OCI-LY3 (cell line): ENCODE data around the gene PMVK.

Experiments
- H2AFZ ChIP-seq: fragments of 200-600, 300-600 bp; shearing (Covaris generic); 2 replicates; pipeline ENCODE4 v1.6.0; 2014; ENCODE audit warnings: antibody characterized with exemption, low read depth, low read length
- H3K27ac ChIP-seq: fragments of 200-600, 300-600 bp; sonication (generic); 2 replicates; pipeline ENCODE4 v1.5.1; 2014; ENCODE audit warnings: mild to moderate bottlenecking, low read length, moderate library complexity, mixed read lengths
- H3K27me3 ChIP-seq: fragments of 200-600, 300-600 bp; sonication (generic); 2 replicates; pipeline ENCODE4 v1.6.1; 2014; ENCODE audit warnings: low read depth, low read length, mixed read lengths
- H3K36me3 ChIP-seq: fragments of 200-600, 300-600 bp; sonication (generic); replicated peaks from 2 replicates; pipeline ENCODE3; 2014; ENCODE audit warnings: low read depth, low read length, mixed read lengths
- H3K4me1 ChIP-seq: fragments of 300-600, 200-600 bp; sonication (generic); 2 replicates; pipeline ENCODE4 v1.6.1; 2014; ENCODE audit warnings: low read length, mixed read lengths
- H3K4me2 ChIP-seq: fragments of 200-600, 300-600 bp; sonication (generic); 2 replicates; pipeline ENCODE4 v1.6.1; 2014; ENCODE audit warnings: low read length, mixed read lengths
- H3K4me3 ChIP-seq: fragments of 300-600, 200-600 bp; sonication (generic); 2 replicates; pipeline ENCODE4 v1.5.1; 2014; ENCODE audit warnings: antibody characterized with exemption, mild to moderate bottlenecking, low read length, moderate library complexity
- H3K79me2 ChIP-seq: fragments of 300-600, 200-600 bp; shearing (Covaris generic); 2 replicates; pipeline ENCODE4 v1.6.1; 2014; ENCODE audit warnings: mild to moderate bottlenecking, low read length, mixed read lengths
- H3K9ac ChIP-seq: fragments of 300-600, 200-600 bp; shearing (Covaris generic); 2 replicates; pipeline ENCODE4 v1.6.0; 2014; ENCODE audit warnings: mild to moderate bottlenecking, low read length, moderate library complexity
- H3K9me3 ChIP-seq: fragments of 200-600, 300-600 bp; shearing (Covaris generic); 2 replicates; pipeline ENCODE4 v1.6.1; 2014; ENCODE audit warnings: low read length, mixed read lengths; ENCODE audit not compliant: insufficient read depth
- H4K20me1 ChIP-seq: fragments of 200-600, 300-600 bp; sonication (generic); 2 replicates; pipeline ENCODE4 v1.6.1; 2016; ENCODE audit warnings: low read length, mixed read lengths; ENCODE audit not compliant: insufficient read depth
- EZH2phosphoT487 ChIP-seq: fragments of 200-600 bp; shearing (Covaris generic); IDR thresholded peaks from 2 replicates; pipeline ENCODE4 v1.6.1; 2018; ENCODE audit warnings: antibody characterized with exemption, mixed run types, low read depth
- TF ChIP-seq, protein P1 (sequence below): fragments of 200-600, 300-600 bp; sonication (generic); IDR thresholded peaks from 2 replicates; pipeline ENCODE4 v1.5.1; 2014; ENCODE audit warnings: antibody characterized with exemption, low read length, low read depth

Gene PMVK

DNA sequence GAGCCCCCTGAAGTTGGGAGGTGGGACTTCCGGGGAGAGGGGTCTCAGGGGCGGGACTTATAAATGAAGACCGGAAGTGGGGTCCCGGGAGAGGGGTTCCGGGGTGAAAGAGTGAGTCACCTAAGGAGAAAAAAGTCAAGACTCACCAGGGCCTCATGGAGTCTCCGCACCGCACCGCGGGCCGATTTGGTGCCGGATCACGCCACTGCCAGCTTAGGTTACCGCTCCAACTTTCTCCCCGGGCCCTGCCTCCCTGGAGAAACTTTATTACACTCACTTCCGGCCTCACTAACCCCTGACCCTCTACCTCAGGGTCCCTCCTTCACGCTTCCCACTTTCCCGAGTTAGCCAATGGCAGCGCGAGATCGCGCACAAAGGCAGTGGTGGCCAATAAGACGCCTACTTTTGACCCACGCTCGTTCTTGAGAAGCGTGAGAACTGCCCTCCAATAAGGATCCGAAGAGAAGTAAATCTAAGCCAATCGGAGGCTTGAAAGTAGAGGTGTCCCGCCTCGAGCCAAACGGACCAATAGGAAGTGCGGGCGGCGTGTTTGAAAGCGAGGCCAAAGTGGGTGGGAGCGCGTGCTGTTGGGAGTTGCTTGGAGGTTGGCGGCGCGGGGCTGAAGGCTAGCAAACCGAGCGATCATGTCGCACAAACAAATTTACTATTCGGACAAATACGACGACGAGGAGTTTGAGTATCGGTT, 37.7 kb upstream of the PMVK start, which contains the start of gene CKS1B:
Gene CKS1B, plus strand, starts transcription at position 580 of the 706 bp plus-strand sequence. Its CDS starts 65 bp downstream, at position 645.
- Histone ChIP-seq H3K9me3 (no peaks in the 10 kb centered on the region), H3K36me3 (peaks cover 14% of the 10 kb centered on the region), H3K27ac (peak within 1 kb of the TSS; percentile 91), H3K4me2 (peak within 1 kb of the TSS; percentile 81), H3K4me3 (peak within 1 kb of the TSS; percentile 88), H3K79me2 (peaks cover 58% of the 10 kb centered on the region), H3K4me1 (peaks cover 34% of the 10 kb centered on the region), H3K27me3 (no peaks in the 10 kb centered on the region), H3K9ac (peak within 1 kb of the TSS; percentile 97), H2AFZ (peak within 1 kb of the TSS; percentile 63; the same call in 1 of the 2 replicates), H4K20me1 (peaks cover 13% of the 10 kb centered on the region)
- TF ChIP-seq EZH2phosphoT487: no peak
- TF ChIP-seq, protein P1, sequence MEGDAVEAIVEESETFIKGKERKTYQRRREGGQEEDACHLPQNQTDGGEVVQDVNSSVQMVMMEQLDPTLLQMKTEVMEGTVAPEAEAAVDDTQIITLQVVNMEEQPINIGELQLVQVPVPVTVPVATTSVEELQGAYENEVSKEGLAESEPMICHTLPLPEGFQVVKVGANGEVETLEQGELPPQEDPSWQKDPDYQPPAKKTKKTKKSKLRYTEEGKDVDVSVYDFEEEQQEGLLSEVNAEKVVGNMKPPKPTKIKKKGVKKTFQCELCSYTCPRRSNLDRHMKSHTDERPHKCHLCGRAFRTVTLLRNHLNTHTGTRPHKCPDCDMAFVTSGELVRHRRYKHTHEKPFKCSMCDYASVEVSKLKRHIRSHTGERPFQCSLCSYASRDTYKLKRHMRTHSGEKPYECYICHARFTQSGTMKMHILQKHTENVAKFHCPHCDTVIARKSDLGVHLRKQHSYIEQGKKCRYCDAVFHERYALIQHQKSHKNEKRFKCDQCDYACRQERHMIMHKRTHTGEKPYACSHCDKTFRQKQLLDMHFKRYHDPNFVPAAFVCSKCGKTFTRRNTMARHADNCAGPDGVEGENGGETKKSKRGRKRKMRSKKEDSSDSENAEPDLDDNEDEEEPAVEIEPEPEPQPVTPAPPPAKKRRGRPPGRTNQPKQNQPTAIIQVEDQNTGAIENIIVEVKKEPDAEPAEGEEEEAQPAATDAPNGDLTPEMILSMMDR: no peak

DNA sequence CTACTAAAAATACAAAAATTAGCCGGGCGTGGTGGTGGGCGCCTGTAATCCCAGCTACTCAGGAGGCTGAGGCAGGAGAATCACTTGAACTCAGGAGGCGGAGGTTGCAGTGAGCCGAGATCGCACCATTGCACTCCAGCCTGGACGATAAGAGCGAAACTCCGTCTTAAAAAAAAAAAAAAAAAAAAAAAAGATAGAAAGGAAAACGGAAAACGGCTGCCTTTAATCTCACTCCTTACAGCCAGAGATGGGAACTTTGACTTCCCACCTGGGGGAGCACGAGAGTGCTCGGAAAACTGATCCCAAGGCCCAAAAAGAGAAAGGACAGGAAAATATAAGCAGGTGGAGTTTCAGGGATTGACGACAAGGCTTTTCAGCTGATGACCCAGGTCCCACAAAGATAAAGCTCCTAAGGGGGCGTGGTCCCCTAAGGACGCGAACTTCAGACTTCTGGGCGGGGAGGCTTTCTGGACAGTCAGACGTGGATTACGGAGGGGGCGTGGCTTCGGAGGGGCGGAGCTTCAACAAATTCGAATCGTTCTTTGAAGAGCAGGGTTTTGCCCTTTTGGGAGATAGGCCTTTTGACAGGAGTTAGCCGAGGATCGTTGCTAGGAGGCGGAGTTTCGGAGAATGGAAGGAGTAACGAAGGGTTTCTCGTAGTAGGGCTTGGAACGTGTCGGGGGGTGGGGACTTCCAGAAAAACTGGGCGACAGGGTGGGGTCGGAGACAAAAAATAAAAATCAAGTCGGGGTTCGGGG, 37.0 kb upstream of the PMVK start:
- H3K9me3 ChIP-seq: no peaks in the 10 kb centered on the region
- peak overlapping the region; percentile 91 for H3K27ac ChIP-seq
- H2AFZ ChIP-seq: peak overlapping the region; percentile 63; the same call in 1 of the 2 replicates
- peaks cover 12% of the 10 kb centered on the region for H3K36me3 ChIP-seq
- H3K4me2 ChIP-seq: peak overlapping the region; percentile 81
- H3K4me1 ChIP-seq: peaks cover 34% of the 10 kb centered on the region
- no peaks in the 10 kb centered on the region for H3K27me3 ChIP-seq
- H3K79me2 ChIP-seq: peaks cover 54% of the 10 kb centered on the region
- TF ChIP-seq, protein P1: peak; percentile 42
- no peak for TF ChIP-seq EZH2phosphoT487
- H3K4me3 ChIP-seq: peak overlapping the region; percentile 88
- H4K20me1 ChIP-seq: peaks cover 13% of the 10 kb centered on the region
- H3K9ac ChIP-seq: peak overlapping the region; percentile 97

DNA sequence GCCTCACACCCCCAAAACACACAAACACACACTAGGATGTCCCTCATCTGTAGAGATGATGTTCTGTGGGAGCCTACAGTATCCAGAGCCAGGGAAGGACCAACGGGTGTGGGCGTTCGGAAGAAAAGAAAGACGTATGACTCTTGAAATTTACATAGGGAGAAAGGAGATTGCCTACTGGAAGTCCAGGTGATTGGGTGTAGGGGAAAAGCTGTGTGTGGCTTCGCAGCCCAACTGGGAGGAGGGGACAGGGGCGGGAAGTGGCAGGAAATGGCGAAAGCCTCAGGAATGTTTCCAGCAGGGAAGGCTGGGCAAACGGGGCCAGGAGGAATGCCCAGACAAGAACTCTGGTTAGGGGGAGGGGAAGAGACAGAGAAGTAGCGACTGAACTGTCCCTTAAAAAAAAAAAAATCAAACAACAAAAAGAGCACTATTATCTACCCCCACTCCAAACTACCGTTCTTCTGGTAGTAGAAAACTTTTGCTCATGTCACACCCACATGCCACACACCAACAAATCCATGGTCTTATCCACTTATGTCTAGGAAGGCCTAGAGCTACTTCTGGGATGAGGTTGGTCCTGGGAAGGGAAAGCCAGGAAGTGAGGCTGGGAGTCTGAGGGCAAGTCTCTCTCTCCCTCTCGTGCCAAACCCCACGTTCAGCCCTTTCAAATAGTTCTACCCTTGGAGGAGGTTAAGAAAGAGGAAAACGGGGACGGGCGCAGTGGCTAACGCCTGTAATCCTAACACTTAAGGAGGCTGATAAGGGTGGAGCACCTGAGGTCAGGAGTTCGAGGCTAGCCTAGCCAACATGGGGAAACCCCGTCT, 36.2 kb upstream of the PMVK start:
- TF ChIP-seq EZH2phosphoT487: no peak
- TF ChIP-seq, protein P1: no peak
- H3K4me1 ChIP-seq: peaks cover 33% of the 10 kb centered on the region
- H3K27me3 ChIP-seq: no peaks in the 10 kb centered on the region
- H3K9me3 ChIP-seq: no peaks in the 10 kb centered on the region
- no peak overlapping the region for H3K27ac ChIP-seq
- peaks cover 5% of the 10 kb centered on the region for H3K36me3 ChIP-seq
- H3K4me3 ChIP-seq: peak overlapping the region; percentile 88
- peaks cover 46% of the 10 kb centered on the region for H3K79me2 ChIP-seq
- peaks cover 13% of the 10 kb centered on the region for H4K20me1 ChIP-seq
- H3K4me2 ChIP-seq: peak overlapping the region; percentile 81
- H3K9ac ChIP-seq: no peak overlapping the region; the same call in 1 of the 2 replicates
- H2AFZ ChIP-seq: no peak overlapping the region
